K562 (cell line): ENCODE data around the gene PREX1. TPM values are rescaled to one million over a fixed set of nuclear protein-coding genes. Genes with fewer than 3 reads are reported as not detected.

Experiments
- ARID3B ChIP-seq: fragments of 250-450 bp; sonication (Bioruptor Pico); IDR thresholded peaks from 2 replicates; pipeline ENCODE4 v1.4.0; 2020; ENCODE audit warnings: borderline replicate concordance
- ATF7 ChIP-seq: fragments of 450-650 bp; IDR thresholded peaks from 2 replicates; pipeline ENCODE4 v1.7.1; 2014; ENCODE audit warnings: mild to moderate bottlenecking, moderate library complexity
- CBX2 ChIP-seq: fragments of 200-600 bp; sonication (generic); IDR thresholded peaks from one replicate; pipeline ENCODE4 v1.6.1; 2012; ENCODE audit warnings: mild to moderate bottlenecking, low read length, inconsistent platforms; ENCODE audit not compliant: insufficient read depth, poor library complexity, severe bottlenecking
- CREM ChIP-seq: IDR thresholded peaks from 2 replicates; pipeline ENCODE4 v1.6.1; 2014; ENCODE audit warnings: antibody characterized with exemption, low read depth
- ESRRA ChIP-seq: fragments of 450-650 bp; IDR thresholded peaks from 2 replicates; pipeline ENCODE4 v1.6.1; 2014; ENCODE audit warnings: low read depth, mild to moderate bottlenecking, moderate library complexity, borderline replicate concordance
- HDGF ChIP-seq: fragments of 450-650 bp; IDR thresholded peaks from 2 replicates; pipeline ENCODE4 v1.6.1; 2016
- KDM4B ChIP-seq, 2 experiments: fragments of 450-650 bp in 1 of 2; sonication (generic) in 1 of 2; IDR thresholded peaks; 2 replicates each; pipeline ENCODE4 v1.6.1; 2016 to 2017; ENCODE audit warnings: borderline replicate concordance in 2 of 2, antibody characterized with exemption in 1 of 2, low read depth in 1 of 2, mild to moderate bottlenecking in 1 of 2
- KLF16 ChIP-seq: IDR thresholded peaks from 2 replicates; pipeline ENCODE4 v1.6.1; 2016; ENCODE audit warnings: antibody characterized with exemption
- NFIC ChIP-seq: fragments of 450-650 bp; IDR thresholded peaks from 2 replicates; pipeline ENCODE4 v1.6.1; 2017; ENCODE audit warnings: mild to moderate bottlenecking, inconsistent platforms
- PCBP2 ChIP-seq: fragments of 200-400 bp; formaldehyde crosslinking; IDR thresholded peaks from 2 replicates; pipeline ENCODE4 v1.6.1; 2018; ENCODE audit warnings: low read length, low read depth, mild to moderate bottlenecking, moderate library complexity; ENCODE audit not compliant: poor library complexity, severe bottlenecking
- RFX1 ChIP-seq: fragments of 450-650 bp; IDR thresholded peaks from 2 replicates; pipeline ENCODE4 v1.6.1; 2016; ENCODE audit warnings: mild to moderate bottlenecking, moderate library complexity
- ZBTB11 ChIP-seq, 3 experiments: fragments of 200-800 bp in 1 of 3; fragments of 250-450 bp in 1 of 3; fragments of 450-650 bp in 1 of 3; sonication (Bioruptor Pico) in 1 of 3; sonication (Bioruptor generic) in 1 of 3; formaldehyde crosslinking in 1 of 3; IDR thresholded peaks; 2 replicates each; pipeline versions ENCODE4 v1.6.1 to v1.8.0; 2016 to 2022; ENCODE audit warnings: mild to moderate bottlenecking in 2 of 3, missing genetic modification characterization in 2 of 3, missing compliant biosample characterization in 1 of 3, moderate library complexity in 1 of 3
- ZNF23 ChIP-seq: fragments of 250-450 bp; sonication (Bioruptor Pico); IDR thresholded peaks from 2 replicates; pipeline ENCODE4 v1.4.0; 2020; ENCODE audit warnings: mild to moderate bottlenecking
- ZNF707 ChIP-seq: fragments of 250-450 bp; sonication (Bioruptor Pico); conservative IDR thresholded peaks from 2 replicates; pipeline ENCODE4 v1.8.0; 2022; ENCODE audit warnings: inconsistent platforms, mild to moderate bottlenecking, moderate library complexity
- polyA plus RNA-seq, 8 experiments: library from polyadenylated mRNA; depleted of rRNA in 4 of 8; stranded (reverse) in 5 of 8; unstranded in 3 of 8; fragments of >200 nt; fragmentation: Nextera tagmentation in 2 of 8; fragmentation: Illumina TruSeq in 1 of 8; extraction: Ambion mirVana in 2 of 8; extraction: Trizol in 1 of 8; gene quantifications; 2 replicates each; pipeline versions ENCODE4 v1.2.1 to v1.2.3, GENCODE V29; 2011 to 2014; ENCODE audit warnings: inconsistent platforms in 1 of 8, missing spikeins in 1 of 8
- total RNA-seq, 7 experiments: library from RNA; depleted of rRNA in 6 of 7; stranded (reverse); fragments of >200 nt in 6 of 7; fragmentation: Illumina TruSeq in 2 of 7; extraction: Trizol in 2 of 7; gene quantifications; 2 replicates each; pipeline versions ENCODE4 v1.2.1 to v1.2.3, GENCODE V29; 2011 to 2021; ENCODE audit warnings: low replicate concordance in 1 of 7
- TF ChIP-seq, protein P1 (sequence below): fragments of 450-650 bp; IDR thresholded peaks from 2 replicates; pipeline ENCODE4 v1.6.1; 2016; ENCODE audit warnings: mild to moderate bottlenecking
- TF ChIP-seq, protein P2 (sequence below): fragments of 200-800 bp; sonication (Bioruptor generic); IDR thresholded peaks from 2 replicates; pipeline ENCODE4 v1.6.1; 2017; ENCODE audit warnings: missing genetic modification characterization, missing compliant biosample characterization

PREX1 gene
- total and polyA plus RNA-seq, 9 of the 15 experiments (the other 6 are each of a cell fraction or from before 2014, with no cell fraction given): 0.37 to 10.4 (median 4.8) TPM

GRCh38 chr20:48690888-48691287 is 136.9 kb downstream of the PREX1 start (continued):
- TF ChIP-seq RFX1: peak; percentile 86
- TF ChIP-seq ESRRA: 0 out of 2 replicates have a peak, but pooled peaks have one; percentile 31
- TF ChIP-seq PCBP2: no peak
- TF ChIP-seq ATF7: no peak
- TF ChIP-seq KDM4B (IDR thresholded peaks at IDR 0.05; ENCODE audit: borderline replicate concordance in 2 of 2, low read depth in 1 of 2): no peak
- TF ChIP-seq ZNF23: no peak
- TF ChIP-seq, protein P1, sequence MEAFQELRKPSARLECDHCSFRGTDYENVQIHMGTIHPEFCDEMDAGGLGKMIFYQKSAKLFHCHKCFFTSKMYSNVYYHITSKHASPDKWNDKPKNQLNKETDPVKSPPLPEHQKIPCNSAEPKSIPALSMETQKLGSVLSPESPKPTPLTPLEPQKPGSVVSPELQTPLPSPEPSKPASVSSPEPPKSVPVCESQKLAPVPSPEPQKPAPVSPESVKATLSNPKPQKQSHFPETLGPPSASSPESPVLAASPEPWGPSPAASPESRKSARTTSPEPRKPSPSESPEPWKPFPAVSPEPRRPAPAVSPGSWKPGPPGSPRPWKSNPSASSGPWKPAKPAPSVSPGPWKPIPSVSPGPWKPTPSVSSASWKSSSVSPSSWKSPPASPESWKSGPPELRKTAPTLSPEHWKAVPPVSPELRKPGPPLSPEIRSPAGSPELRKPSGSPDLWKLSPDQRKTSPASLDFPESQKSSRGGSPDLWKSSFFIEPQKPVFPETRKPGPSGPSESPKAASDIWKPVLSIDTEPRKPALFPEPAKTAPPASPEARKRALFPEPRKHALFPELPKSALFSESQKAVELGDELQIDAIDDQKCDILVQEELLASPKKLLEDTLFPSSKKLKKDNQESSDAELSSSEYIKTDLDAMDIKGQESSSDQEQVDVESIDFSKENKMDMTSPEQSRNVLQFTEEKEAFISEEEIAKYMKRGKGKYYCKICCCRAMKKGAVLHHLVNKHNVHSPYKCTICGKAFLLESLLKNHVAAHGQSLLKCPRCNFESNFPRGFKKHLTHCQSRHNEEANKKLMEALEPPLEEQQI: no peak
- 0 out of 2 replicates have a peak, but pooled peaks have one; percentile 14 for TF ChIP-seq NFIC
- TF ChIP-seq ARID3B (CRISPR knock-in tag): no peak
- TF ChIP-seq ZBTB11 (CRISPR knock-in tag; IDR thresholded peaks at IDR 0.05): 0 out of 6 replicates have a peak, but pooled peaks of 1 of the 3 experiments have one; percentile 20
- TF ChIP-seq, protein P2, sequence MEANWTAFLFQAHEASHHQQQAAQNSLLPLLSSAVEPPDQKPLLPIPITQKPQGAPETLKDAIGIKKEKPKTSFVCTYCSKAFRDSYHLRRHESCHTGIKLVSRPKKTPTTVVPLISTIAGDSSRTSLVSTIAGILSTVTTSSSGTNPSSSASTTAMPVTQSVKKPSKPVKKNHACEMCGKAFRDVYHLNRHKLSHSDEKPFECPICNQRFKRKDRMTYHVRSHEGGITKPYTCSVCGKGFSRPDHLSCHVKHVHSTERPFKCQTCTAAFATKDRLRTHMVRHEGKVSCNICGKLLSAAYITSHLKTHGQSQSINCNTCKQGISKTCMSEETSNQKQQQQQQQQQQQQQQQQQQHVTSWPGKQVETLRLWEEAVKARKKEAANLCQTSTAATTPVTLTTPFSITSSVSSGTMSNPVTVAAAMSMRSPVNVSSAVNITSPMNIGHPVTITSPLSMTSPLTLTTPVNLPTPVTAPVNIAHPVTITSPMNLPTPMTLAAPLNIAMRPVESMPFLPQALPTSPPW (CRISPR knock-in tag): peak; percentile 16; the same call in 1 of the 2 replicates
- no peak for TF ChIP-seq ZNF707 (CRISPR knock-in tag)
- TF ChIP-seq CBX2: no peak
- no peak for TF ChIP-seq HDGF
- TF ChIP-seq CREM: peak; percentile 43; the same call in 1 of the 2 replicates
- TF ChIP-seq KLF16: no peak
